Neuronal stem cell (in vitro differentiated cells): Measurements from ENCODE around the gene TAC1. TPM values are rescaled to one million over a fixed set of nuclear protein-coding genes. Genes with fewer than 3 reads are reported as not detected.
A peak's percentile ranks its signal among the peaks of the same experiment; 100 is the strongest.

Source experiments
- DNase-seq: peaks from one replicate; pipeline ENCODE4 v3.0.0-alpha.2; 2013; ENCODE audit warnings: low spot score
- H2AFZ ChIP-seq: one replicate; pipeline ENCODE4 v1.6.1; 2013; ENCODE audit warnings: mild to moderate bottlenecking, low read length, inconsistent platforms
- H2AK5ac ChIP-seq: 2 replicates; pipeline ENCODE4 v1.6.1; 2013; ENCODE audit warnings: low read depth, mild to moderate bottlenecking, inconsistent platforms, low read length, moderate library complexity, mixed read lengths
- H2BK120ac ChIP-seq: 2 replicates; pipeline ENCODE4 v1.6.1; 2013; ENCODE audit warnings: low read depth, mild to moderate bottlenecking, inconsistent platforms, low read length, moderate library complexity, mixed read lengths
- H2BK12ac ChIP-seq: one replicate; pipeline ENCODE4 v1.6.1; 2013; ENCODE audit warnings: low read length, inconsistent platforms
- H2BK15ac ChIP-seq: 2 replicates; pipeline ENCODE4 v1.6.1; 2013; ENCODE audit warnings: mild to moderate bottlenecking, low read length, inconsistent platforms, mixed read lengths
- H2BK5ac ChIP-seq: one replicate; pipeline ENCODE4 v1.6.1; 2013; ENCODE audit warnings: inconsistent platforms, mild to moderate bottlenecking, low read length, moderate library complexity
- H3K14ac ChIP-seq: one replicate; pipeline ENCODE4 v1.6.1; 2013; ENCODE audit warnings: low read length, inconsistent platforms
- H3K18ac ChIP-seq: 2 replicates; pipeline ENCODE4 v1.6.1; 2013; ENCODE audit warnings: low read length, inconsistent platforms
- H3K23ac ChIP-seq: 2 replicates; pipeline ENCODE4 v1.6.1; 2013; ENCODE audit warnings: low read depth, mild to moderate bottlenecking, mixed read lengths, low read length, inconsistent platforms; ENCODE audit not compliant: poor library complexity
- H3K27ac ChIP-seq: replicated peaks from 3 replicates; pipeline ENCODE4 v1.5.1; 2013; ENCODE audit warnings: low read length, inconsistent platforms
- H3K27me3 ChIP-seq, 3 experiments: 2 replicates each; pipeline ENCODE4 v1.6.1; 2013; ENCODE audit warnings: low read length in 3 of 3, mild to moderate bottlenecking in 2 of 3, inconsistent platforms in 1 of 3, low read depth in 1 of 3, mixed read lengths in 1 of 3, moderate library complexity in 1 of 3; ENCODE audit not compliant: control insufficient read depth in 3 of 3, insufficient read depth in 3 of 3
- H3K36me3 ChIP-seq, 2 donors: replicated peaks in 1 of 2; 2 replicates each; pipeline ENCODE4 v1.6.1; 2013; ENCODE audit warnings: low read length in 2 of 2; ENCODE audit not compliant: control insufficient read depth in 2 of 2, insufficient read depth in 2 of 2
- H3K4ac ChIP-seq: 2 replicates; pipeline ENCODE4 v1.6.1; 2013; ENCODE audit warnings: inconsistent platforms, mild to moderate bottlenecking, low read length, moderate library complexity
- H3K4me1 ChIP-seq, 2 donors: 1 replicate in 1 of 2; 2 replicates in 1 of 2; pipeline ENCODE4 v1.6.1; 2013; ENCODE audit warnings: low read length in 2 of 2, low read depth in 1 of 2; ENCODE audit not compliant: control insufficient read depth in 2 of 2, insufficient read depth in 1 of 2
- H3K4me2 ChIP-seq: one replicate; pipeline ENCODE4 v1.6.1; 2013; ENCODE audit warnings: mild to moderate bottlenecking, low read length, inconsistent platforms; ENCODE audit not compliant: insufficient read depth, poor library complexity, severe bottlenecking
- H3K4me3 ChIP-seq, 2 donors: 2 replicates each; pipeline ENCODE4 v1.5.1; 2013; ENCODE audit warnings: low read length in 2 of 2, mild to moderate bottlenecking in 2 of 2, inconsistent platforms in 1 of 2, moderate library complexity in 1 of 2
- H3K79me1 ChIP-seq: one replicate; pipeline ENCODE4 v1.6.1; 2013; ENCODE audit warnings: low read depth, mild to moderate bottlenecking, inconsistent platforms, low read length, moderate library complexity
- H3K9ac ChIP-seq: one replicate; pipeline ENCODE4 v1.6.1; 2013; ENCODE audit warnings: mild to moderate bottlenecking, low read depth, low read length, inconsistent platforms; ENCODE audit not compliant: poor library complexity
- H3K9me3 ChIP-seq, 2 donors: replicated peaks in 1 of 2; 2 replicates each; pipeline versions ENCODE3 to v1.6.1; 2013; ENCODE audit warnings: low read length in 2 of 2, mild to moderate bottlenecking in 2 of 2, inconsistent platforms in 1 of 2, low read depth in 1 of 2, mixed read lengths in 1 of 2, moderate library complexity in 1 of 2; ENCODE audit not compliant: control insufficient read depth in 2 of 2, insufficient read depth in 1 of 2
- H4K8ac ChIP-seq: one replicate; pipeline ENCODE4 v1.6.1; 2013; ENCODE audit warnings: low read depth, mild to moderate bottlenecking, inconsistent platforms, low read length, moderate library complexity
- H4K91ac ChIP-seq: one replicate; pipeline ENCODE4 v1.6.1; 2013; ENCODE audit warnings: low read length, low read depth, mild to moderate bottlenecking, inconsistent platforms; ENCODE audit not compliant: poor library complexity
- WGBS, 2 donors: extraction: QIAGEN DNeasy Blood & Tissue Kit; methylation state at CpG; one replicate each; pipeline ENCODE4 v1.1.7; 2013; ENCODE audit warnings: missing lambda C conversion rate in 2 of 2, mixed read lengths in 1 of 2; ENCODE audit not compliant: insufficient read length in 2 of 2, insufficient replicate concordance in 1 of 2; ENCODE audit errors: extremely low coverage in 2 of 2; 5-methylcytosine and 5-hydroxymethylcytosine counted together
- polyA plus RNA-seq, 2 experiments: library from polyadenylated mRNA; stranded (reverse); fragments of 200-250 nt; gene quantifications; one replicate each; pipeline ENCODE4 v1.2.3, GENCODE V29; 2013

Gene TAC1
- 0.42 TPM for polyA plus RNA-seq (2013, experiment 1 of 2)
- polyA plus RNA-seq (2013, experiment 2 of 2) = 0.55 TPM

DNA sequence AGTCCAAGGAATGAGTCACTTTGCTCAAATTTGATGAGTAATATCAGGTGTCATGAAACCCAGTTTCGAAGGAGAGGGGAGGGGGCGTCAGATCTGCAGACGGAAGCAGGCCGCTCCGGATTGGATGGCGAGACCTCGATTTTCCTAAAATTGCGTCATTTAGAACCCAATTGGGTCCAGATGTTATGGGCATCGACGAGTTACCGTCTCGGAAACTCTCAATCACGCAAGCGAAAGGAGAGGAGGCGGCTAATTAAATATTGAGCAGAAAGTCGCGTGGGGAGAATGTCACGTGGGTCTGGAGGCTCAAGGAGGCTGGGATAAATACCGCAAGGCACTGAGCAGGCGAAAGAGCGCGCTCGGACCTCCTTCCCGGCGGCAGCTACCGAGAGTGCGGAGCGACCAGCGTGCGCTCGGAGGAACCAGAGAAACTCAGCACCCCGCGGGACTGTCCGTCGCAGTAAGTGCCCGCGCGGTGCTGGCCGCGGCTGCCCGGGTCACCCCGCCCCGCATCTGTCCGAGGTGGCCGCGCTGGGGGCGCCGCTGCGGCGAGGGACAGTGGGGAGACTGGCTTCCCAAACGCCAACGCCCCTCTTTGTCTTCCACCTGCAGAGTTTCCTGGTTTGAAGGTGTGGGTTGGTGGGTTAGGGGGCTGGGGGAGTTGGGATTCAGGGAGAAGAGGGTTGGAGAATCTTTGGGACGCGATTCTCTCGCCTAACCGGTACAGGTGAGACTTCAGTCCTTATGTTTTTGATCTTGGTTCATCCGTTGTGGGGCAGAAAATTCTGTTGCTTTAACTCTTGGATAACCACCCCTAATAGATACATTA, at the start of gene TAC1:
Gene TAC1, plus strand, starts transcription at position 351 of the 829 bp plus-strand sequence. CDS start 527 bp downstream, outside the sequence.
- Histone ChIP-seq H3K27me3 (peaks cover 10 to 81% (median 35%) of the 10 kb centered on the region in 3 experiments), H2BK120ac (no peak within 1 kb of the TSS), H2BK12ac (no peak within 1 kb of the TSS), H3K79me1 (no peaks in the 10 kb centered on the region), H3K9ac (peak within 1 kb of the TSS; percentile 77), H3K23ac (peak within 1 kb of the TSS; percentile 55), H3K4me1 (peaks cover 4 to 8% of the 10 kb centered on the region in 2 donors), H4K8ac (no peak within 1 kb of the TSS), H2BK5ac (no peak within 1 kb of the TSS), H2BK15ac (no peak within 1 kb of the TSS), H3K4me2 (peak within 1 kb of the TSS; percentile 85), H4K91ac (no peak within 1 kb of the TSS), H3K14ac (peak within 1 kb of the TSS; percentile 38), H2AFZ (peak within 1 kb of the TSS; percentile 96), H3K36me3 (no peaks in the 10 kb centered on the region), H3K9me3 (no peaks in the 10 kb centered on the region), H3K27ac (no peak within 1 kb of the TSS), H3K4me3 (peak within 1 kb of the TSS in 1 of 2 donors; percentile 75), H3K18ac (peak within 1 kb of the TSS; percentile 90), H2AK5ac (peak within 1 kb of the TSS; percentile 40), H3K4ac (no peak within 1 kb of the TSS)
- no CpG with 5 or more reads among the region's 57 CpGs for WGBS, 2 donors
- peak; percentile 43 for DNase-seq

- WGBS, 2 donors = no CpG with 5 or more reads among the region's 4 CpGs
These were observed 45.9 kb upstream of the TAC1 start for GRCh38 chr7:97685952-97686351.

GRCh38 chr7:97693586-97693985, 38.3 kb upstream of the TAC1 start:
- Histone ChIP-seq H3K23ac (no peak overlapping the region), H2AFZ (no peak overlapping the region), H3K4me1 (no peaks in the 10 kb centered on the region), H4K8ac (no peak overlapping the region), H3K4me2 (no peak overlapping the region), H2AK5ac (no peak overlapping the region), H4K91ac (no peak overlapping the region), H3K4me3 (no peak overlapping the region), H3K14ac (no peak overlapping the region), H3K27ac (no peak overlapping the region), H2BK12ac (no peak overlapping the region), H2BK15ac (no peak overlapping the region), H3K79me1 (no peaks in the 10 kb centered on the region), H3K36me3 (no peaks in the 10 kb centered on the region), H3K4ac (no peak overlapping the region), H3K27me3 (no peaks in the 10 kb centered on the region), H3K18ac (no peak overlapping the region), H3K9me3 (no peaks in the 10 kb centered on the region), H2BK5ac (no peak overlapping the region), H3K9ac (no peak overlapping the region), H2BK120ac (no peak overlapping the region)
- no CpG with 5 or more reads among the region's 1 CpG for WGBS, 2 donors
- DNase-seq = no peak

More at GRCh38 chr7:97685952-97686351, 45.9 kb upstream of the TAC1 start:
- H3K4me1 ChIP-seq = no peaks in the 10 kb centered on the region
- H3K4me2 ChIP-seq = no peak overlapping the region
- H2BK120ac ChIP-seq = no peak overlapping the region
- H3K79me1 ChIP-seq = no peaks in the 10 kb centered on the region
- no peak overlapping the region for H2AK5ac ChIP-seq
- H3K14ac ChIP-seq = no peak overlapping the region
- H3K36me3 ChIP-seq = no peaks in the 10 kb centered on the region
- no peak overlapping the region for H4K8ac ChIP-seq
- H2BK12ac ChIP-seq = no peak overlapping the region
- H2BK5ac ChIP-seq = no peak overlapping the region
- DNase-seq = no peak
- H2BK15ac ChIP-seq = no peak overlapping the region
- H3K4ac ChIP-seq = no peak overlapping the region
- peaks cover 0 to 4% (median 0%) of the 10 kb centered on the region in 3 experiments for H3K27me3 ChIP-seq
- H2AFZ ChIP-seq = no peak overlapping the region
- H3K18ac ChIP-seq = no peak overlapping the region
- H3K4me3 ChIP-seq = no peak overlapping the region
- no peak overlapping the region for H3K27ac ChIP-seq
- H3K9ac ChIP-seq = no peak overlapping the region
- H4K91ac ChIP-seq = no peak overlapping the region
- no peaks in the 10 kb centered on the region for H3K9me3 ChIP-seq
- H3K23ac ChIP-seq = no peak overlapping the region

DNA sequence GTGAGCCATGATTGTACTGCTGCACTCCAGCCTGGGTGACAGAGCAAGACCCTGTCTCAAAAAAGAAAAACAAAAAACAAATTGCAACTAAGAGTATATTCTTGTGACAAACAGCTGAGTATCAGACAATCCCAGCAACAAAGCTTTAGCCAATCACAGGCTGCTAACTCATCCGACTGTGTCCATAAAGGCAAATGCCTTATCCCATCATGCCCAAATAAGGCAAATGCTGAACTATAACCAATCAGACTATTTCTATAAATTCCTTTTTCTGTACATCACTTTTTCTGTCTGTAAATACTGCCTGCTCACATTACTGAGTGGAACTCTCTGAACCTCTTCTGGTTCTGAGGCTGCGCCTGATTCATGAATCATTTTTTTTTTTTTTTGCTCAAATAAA, 37.5 kb upstream of the TAC1 start:
- Histone ChIP-seq H2BK5ac (no peak overlapping the region), H3K36me3 (no peaks in the 10 kb centered on the region), H3K4ac (no peak overlapping the region), H2BK12ac (no peak overlapping the region), H2AFZ (no peak overlapping the region), H3K23ac (no peak overlapping the region), H3K4me2 (no peak overlapping the region), H3K9ac (no peak overlapping the region), H2BK120ac (no peak overlapping the region), H3K27me3 (no peaks in the 10 kb centered on the region), H3K9me3 (no peaks in the 10 kb centered on the region), H2BK15ac (no peak overlapping the region), H3K79me1 (no peaks in the 10 kb centered on the region), H2AK5ac (no peak overlapping the region), H4K91ac (no peak overlapping the region), H3K18ac (no peak overlapping the region), H3K4me3 (no peak overlapping the region), H3K27ac (no peak overlapping the region), H4K8ac (no peak overlapping the region), H3K14ac (no peak overlapping the region), H3K4me1 (no peaks in the 10 kb centered on the region)
- no peak for DNase-seq
- WGBS, 2 donors = no CpG with 5 or more reads among the region's 2 CpGs
